GM23248 (cell line): ENCODE results near the gene OR3A2.
"Not testable (repeated sequence)": the region's sequence is repeated elsewhere in the genome, so short reads cannot be mapped to it uniquely, and the experiment has no call there.

Source experiments
- EZH2 ChIP-seq: fragments of 200-600 bp; sonication (generic); IDR thresholded peaks from 2 replicates; pipeline ENCODE4 v1.6.1; 2018; ENCODE audit warnings: antibody characterized with exemption, mild to moderate bottlenecking; ENCODE audit not compliant: insufficient read depth, poor library complexity, severe bottlenecking
- EZH2phosphoT487 ChIP-seq: fragments of 200-600 bp; sonication (generic); IDR thresholded peaks from 2 replicates; pipeline ENCODE4 v1.6.1; 2018; ENCODE audit warnings: antibody characterized with exemption, moderate library complexity, mild to moderate bottlenecking, low read depth; ENCODE audit not compliant: insufficient read depth

GRCh38 chr17:3249013-3249412, 137.1 kb downstream of the OR3A2 start:
- not testable (repeated sequence) for TF ChIP-seq EZH2, EZH2phosphoT487
